ENCODE results near the gene CRYBB3. TPM values are rescaled to one million over a fixed set of nuclear protein-coding genes. Genes with fewer than 3 reads are reported as not detected.
"Not testable (repeated sequence)": the region's sequence is repeated elsewhere in the genome, so short reads cannot be mapped to it uniquely, and the experiment has no call there.

Gene CRYBB3
- total RNA-seq, 2 experiments from 2014 or later, result not detected

GRCh38 chr22:25212337-25212736, 12.7 kb downstream of the CRYBB3 start:
- intact Hi-C loops (cut with micrococcal nuclease), result no loop called here
- DNase-seq, result no peak
- CTCF ChIA-PET, result interaction anchor here (0.7 to 2.5 kb wide), 2 partner anchors 10 to 39 kb away, joined by 3 to 15 read pairs; no protein-coding TSS in a partner anchor
- Mint-ChIP-seq H3K36me3 (ENCODE audit: low read depth) (no peaks in the 10 kb centered on the region), H3K27ac (no peak overlapping the region), H3K27me3 (ENCODE audit: low read depth) (peaks cover 5% of the 10 kb centered on the region), H3K4me3 (no peak overlapping the region), H3K4me1 (ENCODE audit: low read depth) (no peaks in the 10 kb centered on the region), H3K9me3 (no peaks in the 10 kb centered on the region)

GRCh38 chr22:25213221-25213620, 13.6 kb downstream of the CRYBB3 start:
- intact Hi-C loops (cut with micrococcal nuclease), result no loop called here
- Mint-ChIP-seq H3K4me3 (no peak overlapping the region), H3K27me3 (ENCODE audit: low read depth) (peaks cover 8% of the 10 kb centered on the region), H3K9me3 (no peaks in the 10 kb centered on the region), H3K27ac (no peak overlapping the region), H3K36me3 (ENCODE audit: low read depth) (no peaks in the 10 kb centered on the region), H3K4me1 (ENCODE audit: low read depth) (no peaks in the 10 kb centered on the region)
- no peak for DNase-seq
- CTCF ChIA-PET, result interaction anchor here (1.6 to 2.5 kb wide), 2 partner anchors 11 to 133 kb away, joined by 3 to 15 read pairs; no protein-coding TSS in a partner anchor

GRCh38 chr22:25216230-25216629, 16.6 kb downstream of the CRYBB3 start:
- peaks cover 8% of the 10 kb centered on the region for H3K27me3 Mint-ChIP-seq (ENCODE audit: low read depth)
- no peak overlapping the region for H3K4me3 Mint-ChIP-seq
- DNase-seq, result no peak
- CTCF ChIA-PET, result interaction anchor here (0.6 kb wide), 1 partner anchor 403 kb away, joined by 3 read pairs; no protein-coding TSS in a partner anchor
- H3K27ac Mint-ChIP-seq, result no peak overlapping the region
- H3K4me1 Mint-ChIP-seq (ENCODE audit: low read depth), result no peaks in the 10 kb centered on the region
- no peaks in the 10 kb centered on the region for H3K36me3 Mint-ChIP-seq (ENCODE audit: low read depth)
- intact Hi-C loops (cut with micrococcal nuclease), result no loop called here
- H3K9me3 Mint-ChIP-seq, result no peaks in the 10 kb centered on the region

- H3K9me3 Mint-ChIP-seq, result no peaks in the 10 kb centered on the region
- no peak within 1 kb of the TSS for H3K27ac Mint-ChIP-seq
- H3K27me3 Mint-ChIP-seq (ENCODE audit: low read depth), result peaks cover 10% of the 10 kb centered on the region
- no peaks in the 10 kb centered on the region for H3K4me1 Mint-ChIP-seq (ENCODE audit: low read depth)
- intact Hi-C loops (cut with micrococcal nuclease), result no loop called here
- H3K4me3 Mint-ChIP-seq, result no peak within 1 kb of the TSS
- H3K36me3 Mint-ChIP-seq (ENCODE audit: low read depth), result no peaks in the 10 kb centered on the region
- no peak for DNase-seq
- CTCF ChIA-PET, result interaction anchor here (0.5 to 1.5 kb wide), 2 partner anchors 9 to 90 kb away, joined by 3 to 5 read pairs; no protein-coding TSS in a partner anchor
These were observed 19.6 kb downstream of the CRYBB3 start, which contains the start of gene CRYBB2 for GRCh38 chr22:25219211-25219689. CRYBB2 (plus strand) TSS chr22:25219639; CDS start chr22:25221430, 1,791 bp downstream.

GRCh38 chr22:25219948-25220442, 20.3 kb downstream of the CRYBB3 start:
- Mint-ChIP-seq H3K4me3 (no peak overlapping the region), H3K36me3 (ENCODE audit: low read depth) (no peaks in the 10 kb centered on the region), H3K27ac (no peak overlapping the region), H3K9me3 (no peaks in the 10 kb centered on the region), H3K27me3 (ENCODE audit: low read depth) (peaks cover 10% of the 10 kb centered on the region), H3K4me1 (ENCODE audit: low read depth) (no peaks in the 10 kb centered on the region)
- DNase-seq, result peak; percentile 5
- intact Hi-C loops (cut with micrococcal nuclease), result no loop called here
- CTCF ChIA-PET, result interaction anchor here (0.5 to 1.5 kb wide), 2 partner anchors 10 to 90 kb away, joined by 3 to 5 read pairs; no protein-coding TSS in a partner anchor

GRCh38 chr22:25221790-25222189, 22.1 kb downstream of the CRYBB3 start:
- Mint-ChIP-seq H3K4me3 (no peak overlapping the region), H3K27me3 (ENCODE audit: low read depth) (peaks cover 8% of the 10 kb centered on the region), H3K4me1 (ENCODE audit: low read depth) (no peaks in the 10 kb centered on the region), H3K27ac (no peak overlapping the region), H3K36me3 (ENCODE audit: low read depth) (no peaks in the 10 kb centered on the region), H3K9me3 (no peaks in the 10 kb centered on the region)
- intact Hi-C loops (cut with micrococcal nuclease), result no loop called here
- CTCF ChIA-PET, result no interaction called here
- DNase-seq, result no peak

GRCh38 chr22:25223269-25223850, 23.7 kb downstream of the CRYBB3 start:
- H3K4me1 Mint-ChIP-seq (ENCODE audit: low read depth), result no peaks in the 10 kb centered on the region
- no peak overlapping the region for H3K27ac Mint-ChIP-seq
- DNase-seq, result no peak
- CTCF ChIA-PET, result interaction anchor here (1.6 kb wide), 1 partner anchor 21 kb away, joined by 3 read pairs; no protein-coding TSS in a partner anchor
- no peaks in the 10 kb centered on the region for H3K36me3 Mint-ChIP-seq (ENCODE audit: low read depth)
- H3K4me3 Mint-ChIP-seq, result no peak overlapping the region
- intact Hi-C loops (cut with micrococcal nuclease), result no loop called here
- H3K9me3 Mint-ChIP-seq, result no peaks in the 10 kb centered on the region
- H3K27me3 Mint-ChIP-seq (ENCODE audit: low read depth), result peaks cover 2% of the 10 kb centered on the region

- Mint-ChIP-seq H3K4me3 (no peak overlapping the region), H3K27ac (no peak overlapping the region), H3K27me3 (ENCODE audit: low read depth) (peaks cover 17% of the 10 kb centered on the region), H3K36me3 (ENCODE audit: low read depth) (no peaks in the 10 kb centered on the region), H3K4me1 (ENCODE audit: low read depth) (no peaks in the 10 kb centered on the region), H3K9me3 (no peaks in the 10 kb centered on the region)
- DNase-seq, result no peak
- intact Hi-C loops (cut with micrococcal nuclease), result no loop called here
- CTCF ChIA-PET, result no interaction called here
These were observed 29.2 kb downstream of the CRYBB3 start for GRCh38 chr22:25228822-25229221.

- H3K4me3 Mint-ChIP-seq; H3K9me3 Mint-ChIP-seq; CTCF ChIA-PET; DNase-seq; H3K27ac Mint-ChIP-seq; H3K4me1 Mint-ChIP-seq (ENCODE audit: low read depth); H3K36me3 Mint-ChIP-seq (ENCODE audit: low read depth): not testable (repeated sequence)
- intact Hi-C loops (cut with micrococcal nuclease), result loop anchor here (10.0 kb wide), 1 partner anchor 104 kb away; no protein-coding TSS in a partner anchor
- peaks cover 29% of the 10 kb centered on the region for H3K27me3 Mint-ChIP-seq (ENCODE audit: low read depth)
These were observed 31.1 kb downstream of the CRYBB3 start for GRCh38 chr22:25230760-25231159.

- CTCF ChIA-PET, result no interaction called here
- H3K36me3 Mint-ChIP-seq (ENCODE audit: low read depth), result no peaks in the 10 kb centered on the region
- H3K27ac Mint-ChIP-seq, result no peak overlapping the region
- H3K27me3 Mint-ChIP-seq (ENCODE audit: low read depth), result peaks cover 39% of the 10 kb centered on the region
- intact Hi-C loops (cut with micrococcal nuclease), result loop anchor here (10.0 kb wide), 1 partner anchor 102 kb away; no protein-coding TSS in a partner anchor
- no peak overlapping the region for H3K4me3 Mint-ChIP-seq
- H3K4me1 Mint-ChIP-seq (ENCODE audit: low read depth), result peaks cover 5% of the 10 kb centered on the region
- no peaks in the 10 kb centered on the region for H3K9me3 Mint-ChIP-seq
- no peak for DNase-seq
These were observed 32.6 kb downstream of the CRYBB3 start for GRCh38 chr22:25232301-25232700.

GRCh38 chr22:25233706-25234105, 34.0 kb downstream of the CRYBB3 start:
- H3K9me3 Mint-ChIP-seq; CTCF ChIA-PET; H3K27ac Mint-ChIP-seq; DNase-seq; H3K4me3 Mint-ChIP-seq; H3K4me1 Mint-ChIP-seq (ENCODE audit: low read depth); H3K36me3 Mint-ChIP-seq (ENCODE audit: low read depth): not testable (repeated sequence)
- intact Hi-C loops (cut with micrococcal nuclease), result loop anchor here (10.0 kb wide), 1 partner anchor 101 kb away; no protein-coding TSS in a partner anchor
- peaks cover 43% of the 10 kb centered on the region for H3K27me3 Mint-ChIP-seq (ENCODE audit: low read depth)

- H3K4me1 Mint-ChIP-seq (ENCODE audit: low read depth), result peaks cover 5% of the 10 kb centered on the region
- no peak overlapping the region for H3K27ac Mint-ChIP-seq
- peaks cover 40% of the 10 kb centered on the region for H3K27me3 Mint-ChIP-seq (ENCODE audit: low read depth)
- H3K4me3 Mint-ChIP-seq, result no peak overlapping the region
- H3K36me3 Mint-ChIP-seq (ENCODE audit: low read depth), result no peaks in the 10 kb centered on the region
- CTCF ChIA-PET, result interaction anchor here (1.5 kb wide), 1 partner anchor 10 kb away, joined by 3 read pairs; no protein-coding TSS in a partner anchor
- H3K9me3 Mint-ChIP-seq, result no peaks in the 10 kb centered on the region
- peak; percentile 86 for DNase-seq
- intact Hi-C loops (cut with micrococcal nuclease), result loop anchor here (5.0 to 10.0 kb wide), 2 partner anchors 99 to 537 kb away; no protein-coding TSS in a partner anchor
These were observed 36.1 kb downstream of the CRYBB3 start for GRCh38 chr22:25235547-25236290.
